Stimulated activated naive CD8-positive, alpha-beta T cell treated with anti-CD3 and anti-CD28 coated beads, Interleukin-15, amount 100 ng/mL, for 72 hours (primary cell): ENCODE results near the gene R3HDM4.
"Not testable (repeated sequence)": the region's sequence is repeated elsewhere in the genome, so short reads cannot be mapped to it uniquely, and the experiment has no call there.

Source experiments
- ATAC-seq: fragments of 150-1000 bp; cut with Tn5 transposase; 2 replicates; pipeline ENCODE4 v1.10.0; 2021; ENCODE audit warnings: mild to moderate bottlenecking, moderate library complexity
- DNase-seq, 2 donors: peaks; one replicate each; pipeline ENCODE4 v3.0.0; 2021 to 2022
- H3K27ac Mint-ChIP-seq, 2 donors: one replicate each; pipeline ENCODE4 v1.8.0; 2022; ENCODE audit warnings: mild to moderate bottlenecking in 2 of 2, mixed read lengths in 2 of 2, moderate library complexity in 2 of 2
- H3K27me3 Mint-ChIP-seq: one replicate; pipeline ENCODE4 v1.8.0; 2022; ENCODE audit warnings: mixed read lengths
- H3K4me1 Mint-ChIP-seq: one replicate; pipeline ENCODE4 v1.8.0; 2022; ENCODE audit warnings: mild to moderate bottlenecking, mixed read lengths
- H3K4me3 Mint-ChIP-seq, 2 donors: one replicate each; pipeline ENCODE4 v1.8.0; 2022; ENCODE audit warnings: mild to moderate bottlenecking in 2 of 2, mixed read lengths in 2 of 2, moderate library complexity in 1 of 2
- H3K9me3 Mint-ChIP-seq, 2 donors: one replicate each; pipeline ENCODE4 v1.8.0; 2022; ENCODE audit warnings: mixed read lengths in 2 of 2

Gene R3HDM4

GRCh38 chr19:884420-885211 is 28.4 kb downstream of the R3HDM4 start:
- no peak for ATAC-seq
- H3K4me1 Mint-ChIP-seq, result peaks cover 6% of the 10 kb centered on the region
- no peaks in the 10 kb centered on the region for H3K9me3 Mint-ChIP-seq
- DNase-seq, result no peak
- H3K27ac Mint-ChIP-seq, result peak overlapping the region in 1 of 2 donors; percentile 65
- H3K27me3 Mint-ChIP-seq, result no peaks in the 10 kb centered on the region
- no peak overlapping the region for H3K4me3 Mint-ChIP-seq

- Mint-ChIP-seq H3K9me3 (no peaks in the 10 kb centered on the region), H3K4me3 (no peak overlapping the region), H3K27ac (no peak overlapping the region), H3K4me1 (peaks cover 6% of the 10 kb centered on the region), H3K27me3 (no peaks in the 10 kb centered on the region)
- DNase-seq (no peak), ATAC-seq (peak; percentile 31)
Measured at GRCh38 chr19:883661-884211, 29.3 kb downstream of the R3HDM4 start.

GRCh38 chr19:882871-883497 is 30.0 kb downstream of the R3HDM4 start:
- Mint-ChIP-seq H3K27me3 (no peaks in the 10 kb centered on the region), H3K27ac (no peak overlapping the region), H3K4me1 (peaks cover 6% of the 10 kb centered on the region), H3K9me3 (no peaks in the 10 kb centered on the region), H3K4me3 (no peak overlapping the region)
- ATAC-seq (no peak), DNase-seq (no peak)

DNA sequence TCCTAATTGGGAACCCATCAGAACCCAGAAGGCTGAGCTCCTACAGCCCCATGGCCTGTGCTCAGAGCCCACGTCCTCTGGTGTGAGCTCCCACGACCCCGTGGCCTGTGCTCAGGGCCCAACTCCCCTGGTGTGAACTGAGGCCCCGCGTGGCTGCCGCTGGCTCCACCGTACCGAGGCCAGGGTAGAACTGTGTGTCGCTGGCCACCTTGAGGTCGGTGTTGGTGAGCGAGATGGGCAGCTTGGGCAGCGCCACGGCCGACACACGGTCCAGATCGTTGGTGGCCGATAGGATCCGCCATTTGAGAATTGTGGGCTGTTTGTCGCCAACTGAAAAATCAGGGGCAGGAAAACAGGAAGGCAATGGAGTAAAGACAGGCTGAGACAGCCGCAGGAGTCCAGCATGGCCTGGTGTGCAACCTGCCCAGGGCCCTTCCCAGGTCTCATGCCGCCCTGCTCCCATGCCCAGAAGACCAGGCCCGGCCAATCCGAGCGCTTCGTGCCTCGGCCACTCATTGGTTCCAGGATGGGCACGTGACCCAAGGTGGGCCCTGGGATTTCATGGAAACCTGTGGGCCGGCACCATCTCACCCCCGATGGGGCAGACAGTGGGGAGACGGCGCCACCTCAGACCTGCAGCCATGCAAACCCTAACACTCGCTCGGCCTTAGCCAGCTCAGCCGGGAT is 31.5 kb downstream of the R3HDM4 start:
- no peaks in the 10 kb centered on the region for H3K27me3 Mint-ChIP-seq
- DNase-seq (no peak), ATAC-seq (no peak)
- no peaks in the 10 kb centered on the region for H3K9me3 Mint-ChIP-seq
- H3K27ac Mint-ChIP-seq, result no peak overlapping the region
- peaks cover 6% of the 10 kb centered on the region for H3K4me1 Mint-ChIP-seq
- H3K4me3 Mint-ChIP-seq, result no peak overlapping the region

DNA sequence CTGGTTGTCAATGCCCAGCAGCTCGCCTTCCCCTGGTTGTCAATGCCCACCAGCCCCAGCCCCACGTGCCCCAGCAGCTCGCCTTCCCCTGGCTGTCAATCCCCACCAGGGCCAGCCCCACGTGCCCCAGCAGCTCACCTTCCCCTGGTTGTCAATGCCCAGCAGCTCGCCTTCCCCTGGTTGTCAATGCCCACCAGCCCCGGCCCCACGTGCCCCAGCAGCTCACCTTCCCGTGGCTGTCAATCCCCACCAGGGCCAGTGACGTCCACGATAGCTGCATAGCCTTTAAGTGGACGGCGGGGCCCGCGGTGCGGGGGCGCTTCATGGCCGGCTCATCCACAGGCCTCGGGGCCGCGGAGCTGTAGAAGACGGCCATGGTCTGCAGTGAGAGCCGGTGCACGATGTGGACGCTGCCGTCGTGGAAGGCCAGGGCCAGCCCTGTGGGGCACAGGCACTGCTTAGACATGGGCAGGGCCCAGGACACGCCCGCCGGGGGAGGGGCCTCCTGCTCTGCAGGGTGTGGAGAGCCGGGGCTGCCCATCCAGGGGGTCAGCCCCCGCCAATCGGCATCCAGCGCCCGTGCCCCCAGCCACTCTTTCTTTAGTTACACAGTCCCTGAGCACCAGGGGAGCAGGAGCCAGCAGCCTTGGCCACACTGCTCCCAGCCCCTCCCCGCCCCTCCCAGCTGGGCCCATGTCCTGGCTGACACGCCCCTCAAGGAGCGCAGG is 33.1 kb downstream of the R3HDM4 start:
- Mint-ChIP-seq H3K27me3 (no peaks in the 10 kb centered on the region), H3K9me3 (no peaks in the 10 kb centered on the region), H3K4me1 (peaks cover 6% of the 10 kb centered on the region), H3K4me3 (no peak overlapping the region), H3K27ac (peak overlapping the region in 1 of 2 donors; percentile 19)
- no peak for ATAC-seq
- DNase-seq, result no peak

DNA sequence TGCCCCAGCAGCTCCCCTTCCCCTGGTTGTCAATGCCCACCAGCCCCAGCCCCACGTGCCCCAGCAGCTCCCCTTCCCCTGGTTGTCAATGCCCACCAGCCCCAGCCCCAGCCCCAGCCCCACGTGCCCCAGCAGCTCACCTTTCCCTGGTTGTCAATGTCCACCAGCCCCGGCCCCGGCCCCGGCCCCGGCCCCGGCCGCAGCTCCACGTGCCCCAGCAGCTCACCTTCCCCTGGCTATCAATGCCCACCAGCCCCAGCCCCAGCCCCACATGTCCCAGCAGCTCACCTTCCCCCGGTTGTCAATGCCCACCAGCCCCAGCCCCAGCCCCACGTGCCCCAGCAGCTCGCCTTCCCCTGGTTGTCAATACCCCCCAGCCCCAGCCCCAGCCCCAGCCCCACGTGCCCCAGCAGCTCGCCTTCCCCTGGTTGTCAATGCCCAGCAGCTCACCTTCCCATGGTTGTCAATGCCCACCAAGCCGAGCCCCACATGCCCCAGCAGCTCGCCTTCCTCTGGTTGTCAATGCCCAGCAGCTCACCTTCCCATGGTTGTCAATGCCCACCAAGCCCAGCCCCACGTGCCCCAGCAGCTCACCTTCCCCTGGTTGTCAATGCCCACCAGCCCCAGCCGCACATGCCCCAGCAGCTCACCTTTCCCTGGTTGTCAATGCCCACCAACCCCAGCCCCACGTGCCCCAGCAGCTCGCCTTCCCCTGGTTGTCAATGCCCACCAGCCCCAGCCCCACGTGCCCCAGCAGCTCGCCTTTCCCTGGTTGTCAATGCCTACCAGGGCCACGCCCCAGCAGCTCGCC is 34.1 kb downstream of the R3HDM4 start:
- not testable (repeated sequence) for H3K9me3 Mint-ChIP-seq, H3K4me3 Mint-ChIP-seq, DNase-seq, H3K27me3 Mint-ChIP-seq, ATAC-seq, H3K4me1 Mint-ChIP-seq
- H3K27ac Mint-ChIP-seq, result peak overlapping the region; percentile 15 to 23

GRCh38 chr19:877992-878660 is 34.9 kb downstream of the R3HDM4 start:
- not testable (repeated sequence) for H3K4me1 Mint-ChIP-seq, H3K4me3 Mint-ChIP-seq, ATAC-seq, H3K9me3 Mint-ChIP-seq, H3K27me3 Mint-ChIP-seq, DNase-seq, H3K27ac Mint-ChIP-seq

- no peak overlapping the region for H3K4me3 Mint-ChIP-seq
- H3K27ac Mint-ChIP-seq, result no peak overlapping the region
- no peaks in the 10 kb centered on the region for H3K9me3 Mint-ChIP-seq
- H3K4me1 Mint-ChIP-seq, result peaks cover 9% of the 10 kb centered on the region
- DNase-seq, result no peak
- ATAC-seq, result peak; percentile 16
- no peaks in the 10 kb centered on the region for H3K27me3 Mint-ChIP-seq
Measured at GRCh38 chr19:876780-877314, 36.2 kb downstream of the R3HDM4 start.

GRCh38 chr19:876089-876488 is 36.9 kb downstream of the R3HDM4 start:
- no peak overlapping the region for H3K4me3 Mint-ChIP-seq
- H3K9me3 Mint-ChIP-seq, result no peaks in the 10 kb centered on the region
- peak overlapping the region in 1 of 2 donors; percentile 2 for H3K27ac Mint-ChIP-seq
- ATAC-seq (no peak), DNase-seq (no peak)
- peaks cover 12% of the 10 kb centered on the region for H3K4me1 Mint-ChIP-seq
- no peaks in the 10 kb centered on the region for H3K27me3 Mint-ChIP-seq

DNA sequence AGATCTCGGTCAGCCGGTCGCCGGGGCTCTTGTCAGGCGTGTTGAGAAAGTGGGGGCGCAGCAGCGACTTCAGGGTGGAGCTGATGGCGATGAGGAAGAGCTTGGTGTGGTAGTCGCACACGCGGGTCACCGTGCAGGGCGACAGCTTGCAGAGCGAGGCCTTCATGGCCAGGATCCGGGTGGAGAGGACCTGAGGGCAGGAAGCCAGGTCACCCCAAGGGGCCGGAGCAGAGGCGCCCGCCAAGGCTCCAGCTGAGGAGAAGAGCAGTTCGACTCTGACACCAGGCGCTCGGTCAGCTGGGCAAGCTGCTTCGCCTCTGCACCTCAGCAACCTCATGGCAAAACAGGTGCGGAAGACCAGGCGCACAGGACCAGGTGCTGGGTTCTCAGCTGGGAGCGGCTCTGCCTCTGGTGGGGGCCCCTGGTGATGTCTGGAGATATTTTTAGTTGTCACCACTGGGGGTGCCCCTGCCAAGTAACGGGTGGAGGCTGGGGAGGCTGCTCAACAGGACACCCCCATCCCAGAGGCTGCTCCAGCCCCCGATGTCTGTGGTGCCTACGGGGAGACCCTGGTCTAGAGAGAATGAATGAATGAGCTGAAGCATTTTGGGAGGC is 37.6 kb downstream of the R3HDM4 start:
- H3K9me3 Mint-ChIP-seq, result no peaks in the 10 kb centered on the region
- no peak overlapping the region for H3K27ac Mint-ChIP-seq
- no peak for DNase-seq
- H3K4me1 Mint-ChIP-seq, result peaks cover 12% of the 10 kb centered on the region
- no peak for ATAC-seq
- no peak overlapping the region for H3K4me3 Mint-ChIP-seq
- H3K27me3 Mint-ChIP-seq, result no peaks in the 10 kb centered on the region

DNA sequence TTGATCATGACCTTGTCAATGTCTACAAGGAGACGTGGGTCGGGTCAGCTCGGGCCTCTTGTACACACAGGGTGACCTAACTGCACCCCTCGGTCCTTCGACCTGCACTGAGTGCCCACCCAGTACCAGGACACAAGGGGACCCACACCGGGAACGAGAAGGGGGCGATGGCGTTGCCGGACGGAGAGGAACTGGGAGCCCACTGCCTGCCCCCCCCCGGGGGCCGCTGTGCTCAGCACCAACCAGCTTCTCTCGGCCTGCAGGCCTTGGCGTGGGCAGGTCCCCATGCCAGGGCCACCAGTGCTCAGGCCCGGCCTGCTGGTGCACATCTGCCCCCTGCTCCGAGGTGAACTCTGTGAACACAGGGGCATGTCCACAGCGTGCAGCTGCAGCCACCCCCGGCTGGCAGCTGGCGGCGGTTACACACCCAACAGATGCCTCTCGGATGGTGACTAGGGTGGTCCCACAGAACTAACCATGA is 39.4 kb downstream of the R3HDM4 start:
- ATAC-seq (no peak), DNase-seq (no peak)
- H3K4me3 Mint-ChIP-seq, result no peak overlapping the region
- no peaks in the 10 kb centered on the region for H3K9me3 Mint-ChIP-seq
- H3K27me3 Mint-ChIP-seq, result no peaks in the 10 kb centered on the region
- H3K4me1 Mint-ChIP-seq, result peaks cover 12% of the 10 kb centered on the region
- no peak overlapping the region for H3K27ac Mint-ChIP-seq

DNA sequence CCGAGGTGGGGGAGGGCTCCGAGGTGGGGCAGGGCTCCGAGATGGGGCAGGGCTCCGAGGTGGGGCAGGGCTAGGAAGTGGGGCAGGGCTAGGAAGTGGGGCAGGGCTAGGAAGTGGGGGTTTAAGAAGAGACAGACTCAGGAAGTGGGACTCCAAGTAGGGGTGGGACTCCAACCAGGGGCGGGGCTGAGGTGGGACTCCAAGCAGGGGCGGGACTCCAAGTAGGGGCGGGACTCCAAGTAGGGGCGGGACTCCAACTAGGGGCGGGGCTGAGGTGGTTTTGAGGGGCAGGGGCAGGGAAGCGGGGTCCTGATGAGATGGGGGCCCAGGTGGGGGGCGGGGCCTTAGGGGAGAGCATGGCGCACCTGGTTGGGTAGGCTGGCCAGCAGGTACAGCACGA is 39.9 kb downstream of the R3HDM4 start:
- ATAC-seq, result peak; percentile 75
- Mint-ChIP-seq H3K27me3 (no peaks in the 10 kb centered on the region), H3K27ac (no peak overlapping the region), H3K4me3 (peak overlapping the region; percentile 23 to 65), H3K9me3 (no peaks in the 10 kb centered on the region), H3K4me1 (peaks cover 12% of the 10 kb centered on the region)
- DNase-seq, result peak; percentile 26 to 66

DNA sequence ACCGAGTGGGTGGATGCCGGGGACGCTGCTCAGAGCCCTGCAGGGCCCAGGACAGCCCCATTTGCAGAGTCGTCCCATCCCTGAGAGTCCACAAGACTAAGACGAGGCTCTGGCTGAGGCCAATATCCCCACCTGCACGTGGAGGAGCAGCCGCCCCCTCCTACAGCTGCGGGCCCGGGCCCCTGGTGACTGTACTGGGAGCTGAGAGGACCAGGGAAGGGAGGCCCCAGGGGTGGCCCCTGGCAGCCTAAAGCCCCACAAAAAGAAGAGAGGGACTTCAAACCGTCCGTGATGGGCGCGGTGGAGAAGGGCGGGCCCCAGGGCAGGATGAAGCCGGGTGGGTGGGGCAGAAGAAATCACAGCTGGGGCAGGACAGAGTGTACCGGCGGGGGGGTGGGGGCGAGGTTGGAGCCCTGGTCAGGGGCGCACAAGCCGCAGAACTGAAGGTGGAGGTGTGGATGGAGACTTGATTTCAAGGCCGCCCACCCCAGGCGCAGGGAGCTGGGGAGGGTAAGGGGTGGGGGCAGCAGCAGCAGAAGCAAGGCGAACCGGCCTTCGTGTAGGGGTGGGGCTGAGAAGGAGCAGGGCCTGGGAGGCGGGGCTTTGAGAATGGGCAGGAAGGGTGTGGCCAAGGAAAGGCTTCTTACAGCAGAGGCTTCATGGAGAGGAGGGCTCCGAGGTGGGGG is 40.6 kb downstream of the R3HDM4 start:
- H3K27me3 Mint-ChIP-seq, result no peaks in the 10 kb centered on the region
- peak overlapping the region in 1 of 2 donors; percentile 63 for H3K27ac Mint-ChIP-seq
- peaks cover 12% of the 10 kb centered on the region for H3K4me1 Mint-ChIP-seq
- no peaks in the 10 kb centered on the region for H3K9me3 Mint-ChIP-seq
- DNase-seq (peak; percentile 82 to 86), ATAC-seq (peak; percentile 85)
- H3K4me3 Mint-ChIP-seq, result peak overlapping the region; percentile 39 to 77
